HepG2 (cell line): ENCODE results near the gene POLR1C. TPM values are rescaled to one million over a fixed set of nuclear protein-coding genes. Genes with fewer than 3 reads are reported as not detected.
"Not testable (repeated sequence)": the region's sequence is repeated elsewhere in the genome, so short reads cannot be mapped to it uniquely, and the experiment has no call there.

Experiments
- ATAC-seq: fragments of 200-7000 bp; cut with Tn5 transposase; 3 replicates; pipeline ENCODE4 v1.9.1; 2020; ENCODE audit warnings: mild to moderate bottlenecking, moderate library complexity
- BruUV-seq: library from RNA; stranded (reverse); fragments of 400-500 nt; replicated peaks from 2 replicates; lab custom pipeline; 2021; lab: Mats Ljungman, UMichigan
- CTCF ChIA-PET: fragments of 300-600 bp; formaldehyde crosslinking; extraction: SDS; loops from one replicate; lab custom pipeline; 2021; ENCODE audit warnings: low total read pairs, inconsistent platforms, low intra/inter-chr PET ratio; lab: Yijun Ruan, JAX
- POLR2A ChIA-PET: fragments of 350-600 bp; sonication (Branson Sonifier 250); formaldehyde crosslinking; loops from one replicate; lab custom pipeline; 2020; ENCODE audit warnings: antibody characterized with exemption, inconsistent platforms; lab: Yijun Ruan, JAX
- DNase-seq: peaks from one replicate; pipeline ENCODE4 v3.0.0-alpha.2; 2015; ENCODE audit warnings: low spot score
- FAIRE-seq: peaks from 3 replicates; lab custom pipeline; 2011; peaks lifted over from hg19 to GRCh38; lab: Jason Lieb, UNC
- H2AFZ ChIP-seq: one replicate; pipeline ENCODE4 v1.6.1; 2011; ENCODE audit warnings: low read length, inconsistent platforms
- H3K27ac ChIP-seq: fragments of 300-600 bp; 3 replicates; pipeline ENCODE4 v1.8.0; 2011; ENCODE audit warnings: mixed run types, mild to moderate bottlenecking, mixed read lengths, low read length, inconsistent platforms; ENCODE audit not compliant: insufficient read depth; ENCODE audit errors: extremely low read length
- H3K27me3 ChIP-seq, 2 experiments: fragments of 200-600 bp in 1 of 2; 2 replicates in 1 of 2; 3 replicates in 1 of 2; pipeline versions ENCODE4 v1.6.0 to v1.8.0; 2011; ENCODE audit warnings: low read length in 2 of 2, mild to moderate bottlenecking in 2 of 2, moderate library complexity in 2 of 2, inconsistent platforms in 1 of 2; ENCODE audit not compliant: insufficient read depth in 2 of 2, control insufficient read depth in 1 of 2
- H3K36me3 ChIP-seq, 2 experiments: fragments of 200-600 bp in 1 of 2; replicated peaks in 1 of 2; 2 replicates in 1 of 2; 3 replicates in 1 of 2; pipeline versions ENCODE4 v1.5.1 to v1.8.0; 2011; ENCODE audit warnings: low read length in 2 of 2, inconsistent platforms in 1 of 2; ENCODE audit not compliant: insufficient read depth in 2 of 2, control insufficient read depth in 1 of 2
- H3K4me1 ChIP-seq: 2 replicates; pipeline ENCODE4 v1.5.1; 2012; ENCODE audit warnings: low read length, inconsistent platforms; ENCODE audit not compliant: insufficient read depth
- H3K4me2 ChIP-seq: 2 replicates; pipeline ENCODE4 v1.6.0; 2011; ENCODE audit warnings: low read depth, low read length, inconsistent platforms
- H3K4me3 ChIP-seq, 3 experiments: fragments of 200-600 bp in 1 of 3; sonication (generic), shearing (Covaris generic) in 1 of 3; replicated peaks in 1 of 3; 2 replicates each; pipeline ENCODE4 v1.5.1; 2011 to 2016; ENCODE audit warnings: low read length in 3 of 3, inconsistent platforms in 2 of 3, low read depth in 2 of 3, mild to moderate bottlenecking in 2 of 3, control low read depth in 1 of 3, mixed read lengths in 1 of 3; ENCODE audit not compliant: insufficient read depth in 1 of 3
- H3K79me2 ChIP-seq: one replicate; pipeline ENCODE4 v1.6.1; 2011; ENCODE audit warnings: low read length, inconsistent platforms; ENCODE audit not compliant: insufficient read depth
- H3K9ac ChIP-seq: 2 replicates; pipeline ENCODE4 v1.6.0; 2011; ENCODE audit warnings: mild to moderate bottlenecking, low read depth, low read length, inconsistent platforms; ENCODE audit not compliant: insufficient read depth
- H3K9me3 ChIP-seq: 2 replicates; pipeline ENCODE4 v1.5.1; 2012; ENCODE audit warnings: mild to moderate bottlenecking, low read length
- H4K20me1 ChIP-seq: 2 replicates; pipeline ENCODE4 v1.6.0; 2011; ENCODE audit warnings: inconsistent platforms, mild to moderate bottlenecking, low read length, moderate library complexity; ENCODE audit not compliant: insufficient read depth
- ADNP ChIP-seq: sonication (generic); formaldehyde crosslinking; IDR thresholded peaks from 2 replicates; pipeline ENCODE4 v1.4.0; 2020; ENCODE audit warnings: missing genetic modification reagents
- KLF9 ChIP-seq: IDR thresholded peaks from 2 replicates; pipeline ENCODE4 v1.6.1; 2016; ENCODE audit warnings: low read depth
- NCOA2 ChIP-seq: sonication (generic); formaldehyde crosslinking; IDR thresholded peaks from 2 replicates; pipeline ENCODE4 v1.8.0; 2022; ENCODE audit warnings: inconsistent platforms
- SAP130 ChIP-seq: IDR thresholded peaks from 2 replicates; pipeline ENCODE4 v1.6.1; 2016; ENCODE audit warnings: low read depth
- ZNF121 ChIP-seq: sonication (generic); formaldehyde crosslinking; IDR thresholded peaks from 2 replicates; pipeline ENCODE4 v1.5.0; 2020; ENCODE audit warnings: mild to moderate bottlenecking, missing genetic modification reagents
- ZNF20 ChIP-seq: sonication (generic); formaldehyde crosslinking; IDR thresholded peaks from 2 replicates; pipeline ENCODE4 v1.4.0; 2020; ENCODE audit warnings: mild to moderate bottlenecking, moderate library complexity, missing genetic modification reagents
- ZNF292 ChIP-seq: sonication (generic); formaldehyde crosslinking; IDR thresholded peaks from 2 replicates; pipeline ENCODE4 v1.8.1; 2022; ENCODE audit warnings: mild to moderate bottlenecking, low read depth, missing genetic modification reagents, borderline replicate concordance
- WGBS: methylation state at CpG from one replicate; pipeline ENCODE4 v1.1.6; 2017; ENCODE audit warnings: low lambda C conversion rate; 5-methylcytosine and 5-hydroxymethylcytosine counted together
- in situ Hi-C: cut with HindIII; loops from 2 replicates; pipeline ENCODE4 v1.10.0; 2017; ENCODE audit warnings: low pct_unique_long_range_greater_than_20kb; ENCODE audit not compliant: extremely low pct_ligation_motif_present
- intact Hi-C: fragments of 100-400 bp; cut with micrococcal nuclease; formaldehyde crosslinking; loops from one replicate; pipeline ENCODE4 v1.10.0; 2022; ENCODE audit not compliant: unreplicated experiment
- polyA plus RNA-seq, 8 experiments: library from polyadenylated mRNA; depleted of rRNA in 3 of 8; stranded (reverse) in 7 of 8; unstranded in 1 of 8; fragments of >200 nt; fragmentation: Illumina TruSeq in 4 of 8; extraction: Trizol in 4 of 8; gene quantifications; 2 replicates each; pipeline versions ENCODE4 v1.2.1 to v1.2.3, GENCODE V29; 2011 to 2016; ENCODE audit warnings: low read depth in 4 of 8, missing spikeins in 1 of 8, mixed read lengths in 1 of 8; ENCODE audit not compliant: insufficient read depth in 1 of 8
- total RNA-seq, 5 experiments: library from RNA; depleted of rRNA; stranded (reverse); fragments of >200 nt; fragmentation: Illumina TruSeq; extraction: Trizol; gene quantifications; 2 replicates each; pipeline ENCODE4 v1.2.3, GENCODE V29; 2016; ENCODE audit warnings: low read depth in 1 of 5
- TF ChIP-seq, protein P1 (sequence below): sonication (generic); formaldehyde crosslinking; IDR thresholded peaks from 2 replicates; pipeline ENCODE4 v1.5.0; 2020; ENCODE audit warnings: missing genetic modification reagents
- TF ChIP-seq, protein P2 (sequence below): sonication (generic); formaldehyde crosslinking; conservative IDR thresholded peaks from 2 replicates; pipeline ENCODE4 v1.4.0; 2020; ENCODE audit warnings: mild to moderate bottlenecking, missing genetic modification reagents, moderate library complexity

The POLR1C gene
- total and polyA plus RNA-seq, 2 of the 13 experiments (the other 11 are each of a cell fraction or from before 2014, with no cell fraction given): 62.6 to 72.2 TPM

DNA sequence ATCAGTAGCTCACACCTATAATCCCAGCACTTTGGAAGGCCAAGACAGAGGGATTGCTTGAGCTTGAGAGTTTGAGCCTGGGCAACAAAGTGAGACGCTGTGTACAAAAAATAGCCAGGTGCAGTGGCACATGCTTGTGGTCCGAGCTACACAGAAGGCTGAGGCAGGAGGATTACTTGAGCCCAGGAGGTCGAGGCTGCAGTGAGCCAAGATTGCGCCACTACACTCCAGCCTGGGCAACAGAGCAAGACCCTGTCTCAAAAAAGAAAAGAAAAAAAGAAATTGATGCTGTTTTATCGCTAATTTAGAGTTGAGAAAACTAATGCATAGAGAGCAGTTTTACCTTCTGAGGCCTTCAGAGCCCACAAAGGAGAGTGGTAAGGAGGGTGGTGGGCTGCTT, 18.6 kb upstream of the POLR1C start:
- Histone ChIP-seq H3K27ac (peak overlapping the region; percentile 60), H3K4me1 (peaks cover 22% of the 10 kb centered on the region), H3K79me2 (peaks cover 15% of the 10 kb centered on the region), H3K36me3 (peaks cover 39 to 55% of the 10 kb centered on the region in 2 experiments)
- H2AFZ ChIP-seq, H3K4me2 ChIP-seq, DNase-seq, H4K20me1 ChIP-seq, CTCF ChIA-PET, FAIRE-seq, H3K9ac ChIP-seq, H3K27me3 ChIP-seq, H3K9me3 ChIP-seq, H3K4me3 ChIP-seq, ATAC-seq, BruUV-seq: not testable (repeated sequence)
- WGBS: 93% methylated on average over 5 of the region's 5 CpGs
- in situ Hi-C loops: loop anchor here (5.0 kb wide), 1 partner anchor 236 kb away; no protein-coding TSS in a partner anchor
- intact Hi-C loops: loop anchor here (5.0 to 10.0 kb wide), 2 partner anchors 63 to 131 kb away; partner anchors contain the start of gene ZNF318
- POLR2A ChIA-PET: interaction anchor here (1.2 to 1.6 kb wide), 2 partner anchors 12 to 42 kb away, joined by 3 to 5 read pairs; partner anchors contain the start of gene LRRC73
- peak; percentile 77 for TF ChIP-seq ZNF121 (CRISPR knock-in tag)

DNA sequence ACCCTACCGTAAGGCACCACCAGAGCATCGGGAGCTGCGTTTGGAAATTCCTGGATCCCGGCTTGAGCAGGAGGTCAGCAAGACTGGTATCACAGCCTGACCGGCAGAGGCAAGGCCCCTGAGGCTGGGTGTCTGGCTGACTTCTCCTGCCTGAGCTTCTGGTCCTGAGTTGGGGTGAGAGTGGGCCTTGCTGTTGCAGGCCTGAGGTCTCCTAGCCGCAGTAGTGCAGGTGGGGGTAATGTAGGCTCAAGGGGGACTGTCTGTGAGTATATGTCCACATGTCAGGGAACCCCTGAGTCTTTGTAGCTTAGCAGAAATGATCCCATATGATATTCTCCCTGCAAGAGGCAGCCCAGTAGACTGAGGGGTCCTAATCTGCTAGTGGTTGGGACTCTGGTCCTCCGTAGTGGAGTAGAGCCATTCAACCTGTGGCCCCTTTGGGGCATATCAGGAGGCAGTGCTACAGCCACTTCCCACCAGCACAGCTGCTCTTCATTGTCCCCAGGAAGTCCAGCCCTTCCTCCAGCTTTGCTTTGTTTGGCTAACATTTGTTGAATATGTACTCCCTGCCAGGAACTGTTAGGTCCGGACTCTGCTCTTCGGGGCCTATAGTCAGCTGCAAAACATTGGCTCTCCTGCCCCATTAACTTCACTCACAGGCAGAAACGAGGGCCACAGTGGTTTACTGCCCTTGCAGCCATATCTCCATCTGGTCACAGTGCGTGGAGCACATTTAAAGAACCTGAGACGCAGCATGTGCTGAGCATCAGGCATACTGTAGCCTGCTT, 17.7 kb upstream of the POLR1C start:
- Histone ChIP-seq H3K79me2 (peaks cover 11% of the 10 kb centered on the region), H3K4me3 (no peak overlapping the region; a peak in 1 of 6 replicates), H4K20me1 (no peaks in the 10 kb centered on the region), H3K27ac (peak overlapping the region; percentile 60), H2AFZ (no peak overlapping the region), H3K36me3 (peaks cover 43 to 61% of the 10 kb centered on the region in 2 experiments), H3K9ac (no peak overlapping the region), H3K27me3 (no peaks in the 10 kb centered on the region), H3K9me3 (no peaks in the 10 kb centered on the region), H3K4me1 (peaks cover 22% of the 10 kb centered on the region), H3K4me2 (peak overlapping the region; percentile 14)
- FAIRE-seq: peak; percentile 83
- peak; percentile 59 for ATAC-seq
- intact Hi-C loops: loop anchor here (5.0 to 10.0 kb wide), 2 partner anchors 64 to 132 kb away; partner anchors contain the start of gene ZNF318
- ChIA-PET CTCF (no interaction called here), POLR2A (interaction anchor here (0.5 to 2.0 kb wide), 4 partner anchors 8 to 43 kb away, joined by 3 to 9 read pairs (median 4); partner anchors contain the start of gene LRRC73)
- WGBS: 66% methylated on average over 10 of the region's 12 CpGs
- BruUV-seq: no TSS peak
- peak; percentile 75 for DNase-seq
- in situ Hi-C loops: loop anchor here (5.0 kb wide), 1 partner anchor 237 kb away; no protein-coding TSS in a partner anchor
- TF ChIP-seq ZNF292 (CRISPR knock-in tag) (peak; percentile 64; the same call in 1 of the 2 replicates), ZNF20 (CRISPR knock-in tag) (no peak), KLF9 (CRISPR knock-in tag) (no peak), SAP130 (CRISPR knock-in tag) (peak; percentile 67), NCOA2 (CRISPR knock-in tag) (no peak), ADNP (no peak)
- TF ChIP-seq, protein P1, sequence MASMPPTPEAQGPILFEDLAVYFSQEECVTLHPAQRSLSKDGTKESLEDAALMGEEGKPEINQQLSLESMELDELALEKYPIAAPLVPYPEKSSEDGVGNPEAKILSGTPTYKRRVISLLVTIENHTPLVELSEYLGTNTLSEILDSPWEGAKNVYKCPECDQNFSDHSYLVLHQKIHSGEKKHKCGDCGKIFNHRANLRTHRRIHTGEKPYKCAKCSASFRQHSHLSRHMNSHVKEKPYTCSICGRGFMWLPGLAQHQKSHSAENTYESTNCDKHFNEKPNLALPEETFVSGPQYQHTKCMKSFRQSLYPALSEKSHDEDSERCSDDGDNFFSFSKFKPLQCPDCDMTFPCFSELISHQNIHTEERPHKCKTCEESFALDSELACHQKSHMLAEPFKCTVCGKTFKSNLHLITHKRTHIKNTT (CRISPR knock-in tag): no peak
- TF ChIP-seq, protein P2, sequence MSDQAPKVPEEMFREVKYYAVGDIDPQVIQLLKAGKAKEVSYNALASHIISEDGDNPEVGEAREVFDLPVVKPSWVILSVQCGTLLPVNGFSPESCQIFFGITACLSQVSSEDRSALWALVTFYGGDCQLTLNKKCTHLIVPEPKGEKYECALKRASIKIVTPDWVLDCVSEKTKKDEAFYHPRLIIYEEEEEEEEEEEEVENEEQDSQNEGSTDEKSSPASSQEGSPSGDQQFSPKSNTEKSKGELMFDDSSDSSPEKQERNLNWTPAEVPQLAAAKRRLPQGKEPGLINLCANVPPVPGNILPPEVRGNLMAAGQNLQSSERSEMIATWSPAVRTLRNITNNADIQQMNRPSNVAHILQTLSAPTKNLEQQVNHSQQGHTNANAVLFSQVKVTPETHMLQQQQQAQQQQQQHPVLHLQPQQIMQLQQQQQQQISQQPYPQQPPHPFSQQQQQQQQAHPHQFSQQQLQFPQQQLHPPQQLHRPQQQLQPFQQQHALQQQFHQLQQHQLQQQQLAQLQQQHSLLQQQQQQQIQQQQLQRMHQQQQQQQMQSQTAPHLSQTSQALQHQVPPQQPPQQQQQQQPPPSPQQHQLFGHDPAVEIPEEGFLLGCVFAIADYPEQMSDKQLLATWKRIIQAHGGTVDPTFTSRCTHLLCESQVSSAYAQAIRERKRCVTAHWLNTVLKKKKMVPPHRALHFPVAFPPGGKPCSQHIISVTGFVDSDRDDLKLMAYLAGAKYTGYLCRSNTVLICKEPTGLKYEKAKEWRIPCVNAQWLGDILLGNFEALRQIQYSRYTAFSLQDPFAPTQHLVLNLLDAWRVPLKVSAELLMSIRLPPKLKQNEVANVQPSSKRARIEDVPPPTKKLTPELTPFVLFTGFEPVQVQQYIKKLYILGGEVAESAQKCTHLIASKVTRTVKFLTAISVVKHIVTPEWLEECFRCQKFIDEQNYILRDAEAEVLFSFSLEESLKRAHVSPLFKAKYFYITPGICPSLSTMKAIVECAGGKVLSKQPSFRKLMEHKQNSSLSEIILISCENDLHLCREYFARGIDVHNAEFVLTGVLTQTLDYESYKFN: peak; percentile 75
